Smooth muscle cell of the brain vasculature (primary cell): ENCODE measurements around the gene GANAB.
A peak's percentile ranks its signal among the peaks of the same experiment; 100 is the strongest.
"Not testable (repeated sequence)": the region's sequence is repeated elsewhere in the genome, so short reads cannot be mapped to it uniquely, and the experiment has no call there.

Experiments
- DNase-seq: peaks from one replicate; pipeline ENCODE4 v3.0.0-alpha.2; 2012; ENCODE audit warnings: low read depth, low spot score

Gene GANAB

DNA sequence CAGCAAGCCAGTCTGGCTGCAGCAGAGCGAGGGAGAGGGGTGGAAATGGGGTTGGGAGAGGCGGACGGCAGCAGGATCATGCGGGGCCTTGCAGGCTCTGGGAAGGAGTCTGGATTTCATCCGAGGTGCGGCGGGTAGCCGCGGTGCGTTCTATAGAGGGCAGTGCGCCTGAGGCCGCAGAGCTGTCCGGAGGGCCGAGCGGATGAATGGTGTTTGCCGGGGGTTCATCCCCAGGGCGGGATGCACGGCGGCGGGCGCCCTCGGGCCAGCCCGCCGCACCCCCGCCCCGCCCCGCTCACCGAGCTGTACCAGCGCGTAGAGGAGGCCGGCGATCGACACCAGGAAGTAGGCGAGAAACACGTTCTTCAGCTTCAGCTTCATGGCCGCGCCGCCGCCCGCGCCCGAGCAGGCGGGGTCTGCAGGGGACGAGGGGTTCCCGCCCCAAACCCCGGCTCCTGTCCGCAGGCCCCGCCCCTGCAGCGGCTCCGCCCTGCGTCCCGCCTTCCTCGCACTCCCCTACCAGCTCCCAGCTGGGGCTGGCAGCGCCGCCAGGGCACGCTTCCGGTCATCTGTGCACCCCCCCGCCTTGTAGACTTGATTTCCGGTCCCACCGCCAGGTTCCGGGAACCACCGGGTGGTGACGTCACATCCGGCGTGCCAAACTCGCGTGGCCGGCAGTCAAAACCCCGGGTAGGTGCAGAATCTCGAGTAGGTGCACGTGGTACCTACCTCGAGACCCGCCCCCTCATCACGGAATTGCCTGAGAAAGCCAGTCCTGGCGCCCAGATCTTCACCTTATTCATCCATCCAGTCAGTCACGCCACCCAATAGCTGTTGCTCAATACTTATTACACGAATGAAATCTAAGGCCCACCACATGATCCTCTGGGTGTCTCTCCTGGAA lies 24.6 kb downstream of the GANAB start, which contains the start of gene B3GAT3:
Gene B3GAT3 (minus strand): TSS at position 420 of the 904 bp plus-strand sequence. CDS start 39 bp downstream, at position 381.
- DNase-seq = peak; percentile 95

GRCh38 chr11:62621027-62621566 lies 25.3 kb downstream of the GANAB start:
- no peak for DNase-seq

- DNase-seq = not testable (repeated sequence)
These were observed 29.5 kb downstream of the GANAB start for GRCh38 chr11:62616957-62617356.

DNA sequence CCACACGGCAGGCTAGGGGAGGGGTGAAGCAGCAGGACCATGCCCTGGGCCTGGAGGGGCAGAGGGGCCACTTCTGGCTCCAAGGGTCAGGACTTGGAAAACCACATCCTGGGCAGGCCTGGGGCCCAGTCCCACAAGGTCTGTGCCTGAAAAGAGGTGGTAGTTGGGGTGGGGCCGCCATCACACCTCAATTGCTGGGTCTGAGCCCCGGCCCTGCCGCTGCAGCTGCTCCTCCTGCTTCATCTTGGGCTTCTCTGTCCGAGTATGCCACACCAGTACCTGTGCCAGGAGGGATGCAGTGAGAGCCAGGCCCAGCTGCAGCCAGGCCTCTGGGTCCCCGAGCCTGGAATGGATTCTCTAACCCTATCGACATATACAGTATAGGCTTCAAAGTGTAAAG lies 30.9 kb downstream of the GANAB start:
- DNase-seq = no peak

DNA sequence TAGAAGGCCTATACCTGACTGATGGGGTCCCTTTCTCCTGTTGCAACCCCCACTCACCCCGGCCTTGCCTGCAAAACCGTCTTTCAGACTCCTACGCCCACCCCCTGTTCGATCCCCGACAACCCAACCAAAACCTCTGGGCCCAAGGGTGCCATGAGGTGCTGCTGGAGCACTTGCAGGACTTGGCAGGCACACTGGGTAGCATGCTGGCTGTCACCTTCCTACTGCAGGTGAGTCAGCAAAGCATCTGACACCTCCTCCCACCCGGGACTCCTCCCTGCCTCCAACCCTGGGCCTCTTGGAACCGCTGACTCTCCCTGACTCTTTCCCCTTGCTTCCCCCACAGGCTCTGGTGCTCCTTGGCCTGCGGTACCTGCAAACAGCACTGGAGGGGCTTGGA lies 32.1 kb downstream of the GANAB start:
- no peak for DNase-seq

GRCh38 chr11:62613291-62613778 lies 33.1 kb downstream of the GANAB start:
- no peak for DNase-seq

GRCh38 chr11:62612366-62613290 lies 33.8 kb downstream of the GANAB start, which contains the start of the genes EML3 and ROM1:
Gene EML3 (minus strand): TSS chr11:62612775. CDS start chr11:62612457, 318 bp downstream.
Gene ROM1 (plus strand): TSS chr11:62613257. CDS start chr11:62613282, 25 bp downstream.
- no peak for DNase-seq

DNA sequence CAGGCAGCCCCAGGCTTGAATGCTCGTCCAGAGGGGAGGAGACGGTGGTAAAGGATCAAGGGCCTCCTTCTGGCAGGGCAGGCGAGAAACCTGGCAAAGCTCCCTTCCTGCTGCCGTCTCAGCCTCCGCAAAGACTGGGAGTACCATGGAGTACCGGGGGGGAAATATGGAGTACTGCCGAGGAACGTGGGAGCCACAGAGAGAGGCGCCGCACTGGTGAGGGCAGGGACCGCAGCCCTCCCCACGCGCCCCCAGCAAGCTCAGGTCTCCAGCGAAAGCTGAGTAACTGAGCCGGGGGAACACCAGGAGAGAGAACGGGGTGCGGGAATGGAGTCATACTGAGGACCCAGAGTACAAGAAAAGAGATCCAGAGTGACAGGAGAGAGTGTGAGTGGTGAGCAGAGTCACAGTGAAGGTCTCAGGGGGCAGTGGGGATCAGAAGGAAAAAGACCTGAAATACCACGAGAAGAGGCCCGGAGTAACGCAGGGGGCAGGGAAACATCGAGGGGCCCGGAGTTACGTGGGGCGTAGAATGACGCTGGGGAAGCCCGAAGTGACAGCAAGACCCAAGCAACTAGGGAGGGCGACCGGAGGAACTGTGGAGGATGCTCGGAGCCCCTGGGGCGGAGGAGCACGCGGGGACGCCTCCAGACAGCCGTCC lies 34.6 kb downstream of the GANAB start:
- no peak for DNase-seq

DNA sequence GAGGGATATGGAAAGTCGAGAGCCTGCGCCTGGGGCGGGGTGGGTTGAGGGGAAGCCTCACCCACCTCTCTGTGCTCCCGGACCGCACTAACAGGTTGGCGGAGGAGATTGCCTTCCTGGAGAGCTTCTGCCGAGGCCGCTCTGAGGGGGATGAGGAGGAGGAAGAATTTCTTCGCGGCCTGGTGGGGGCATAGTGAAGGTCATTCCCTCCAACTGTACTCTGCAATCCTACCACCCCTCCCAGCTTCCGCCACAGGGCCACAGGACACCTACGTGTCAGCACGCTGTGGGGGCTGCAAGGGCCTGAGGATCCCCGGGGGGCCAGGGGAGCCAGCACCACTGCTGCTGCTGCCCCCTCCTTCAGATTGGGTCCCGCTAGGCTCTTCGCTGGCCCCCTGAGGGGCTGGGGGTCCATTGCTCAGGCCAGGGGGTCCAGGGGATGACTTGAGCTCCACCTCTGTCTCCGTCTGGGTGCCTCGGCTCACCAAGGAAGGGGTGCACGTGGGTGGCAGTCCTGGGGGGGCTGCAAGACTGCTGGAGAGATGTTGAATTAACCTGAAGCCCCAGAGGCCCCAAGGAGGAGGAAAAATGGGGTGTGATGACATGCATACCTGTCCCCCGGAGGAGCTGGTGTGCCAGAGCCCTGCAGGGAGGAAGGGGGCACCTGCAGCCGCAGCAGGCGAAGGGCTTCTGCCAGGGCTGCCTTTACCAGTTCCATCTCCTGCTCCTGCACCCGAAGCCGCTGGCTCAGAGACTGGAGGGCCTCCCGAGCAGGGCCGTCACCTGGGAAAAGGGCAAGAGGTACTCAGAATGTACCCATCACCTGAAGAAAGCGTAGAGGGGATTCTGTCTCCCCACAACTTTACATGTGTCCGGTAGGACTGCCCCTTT lies 35.4 kb downstream of the GANAB start:
- no peak for DNase-seq

DNA sequence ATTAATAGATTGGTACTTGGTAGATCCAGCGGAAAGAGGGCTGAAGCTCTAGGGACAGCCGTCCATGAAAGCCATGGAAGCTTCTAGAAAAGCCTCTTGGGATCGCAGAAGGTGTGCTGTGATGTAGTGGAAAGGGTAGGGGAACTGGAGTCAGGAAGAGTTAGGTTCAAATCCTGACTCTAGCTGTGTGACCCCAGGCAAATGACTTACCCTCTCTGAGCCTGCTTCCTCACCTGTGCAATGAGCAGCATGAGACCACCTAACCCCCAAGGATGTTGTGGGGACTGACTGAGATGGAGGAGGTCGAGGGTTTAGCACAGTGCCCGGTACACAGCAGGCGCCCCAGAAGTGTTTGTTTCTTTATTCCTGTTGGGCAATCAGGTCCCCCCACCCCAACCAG lies 36.0 kb downstream of the GANAB start:
- no peak for DNase-seq

- no peak for DNase-seq
These were observed 37.6 kb downstream of the GANAB start for GRCh38 chr11:62608776-62609175.

DNA sequence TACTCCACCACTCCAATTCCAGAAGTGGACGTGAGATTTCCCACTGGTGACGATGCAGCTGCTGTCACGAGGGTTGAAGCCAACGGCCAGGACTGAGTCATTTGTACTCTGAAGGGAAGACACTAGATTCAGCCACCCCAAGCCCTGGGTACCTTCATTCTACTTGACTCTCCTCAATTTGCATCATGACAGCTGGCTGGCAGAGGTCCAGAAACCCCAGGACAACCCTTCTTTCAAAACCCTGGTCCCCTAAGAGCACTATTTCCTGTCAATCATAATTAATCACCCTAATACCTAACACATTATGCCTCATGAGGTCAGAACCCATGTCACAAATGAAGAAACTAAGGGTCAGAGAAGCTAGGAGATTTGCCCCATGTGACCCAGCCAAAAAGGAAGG lies 38.7 kb downstream of the GANAB start:
- no peak for DNase-seq

DNA sequence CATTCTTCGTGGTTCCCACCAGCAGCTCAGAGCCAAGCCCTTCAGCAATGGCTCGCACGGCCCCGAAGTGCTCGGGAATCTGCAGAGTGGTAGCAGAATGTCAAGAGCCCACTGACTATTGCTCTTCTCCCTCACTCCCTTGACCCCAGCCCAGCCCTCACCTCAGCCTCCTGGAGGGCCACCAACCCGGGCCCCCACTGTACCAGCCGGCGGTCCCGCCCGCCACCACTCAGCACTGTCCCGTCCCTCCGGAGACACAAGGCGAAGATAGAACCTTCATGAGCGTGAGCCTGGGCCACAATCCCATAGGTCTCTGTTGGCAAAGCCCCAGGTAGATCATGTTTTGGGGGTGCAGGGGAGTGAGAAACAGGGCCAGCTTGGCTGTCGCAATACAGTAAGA lies 40.5 kb downstream of the GANAB start:
- DNase-seq = no peak

DNA sequence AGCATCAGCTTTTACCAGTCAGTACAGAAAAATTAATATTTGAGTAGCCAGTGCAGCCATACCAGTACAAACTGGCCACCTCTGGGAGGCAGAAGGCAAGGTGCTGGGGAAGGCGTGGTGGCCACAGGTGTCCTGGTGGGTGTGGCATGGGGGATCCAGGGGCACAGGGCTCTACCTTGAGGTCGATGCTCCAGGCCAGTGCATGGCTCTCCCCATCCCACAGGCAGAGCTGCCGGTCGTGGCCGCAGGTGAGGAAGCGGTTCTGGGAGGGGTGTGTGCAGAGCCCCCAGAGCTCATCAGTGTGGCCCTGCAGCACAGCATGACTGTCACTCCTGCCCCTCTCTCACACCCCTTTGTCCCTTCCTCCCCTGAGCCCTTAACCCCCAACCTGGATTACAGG lies 40.9 kb downstream of the GANAB start:
- no peak for DNase-seq

DNA sequence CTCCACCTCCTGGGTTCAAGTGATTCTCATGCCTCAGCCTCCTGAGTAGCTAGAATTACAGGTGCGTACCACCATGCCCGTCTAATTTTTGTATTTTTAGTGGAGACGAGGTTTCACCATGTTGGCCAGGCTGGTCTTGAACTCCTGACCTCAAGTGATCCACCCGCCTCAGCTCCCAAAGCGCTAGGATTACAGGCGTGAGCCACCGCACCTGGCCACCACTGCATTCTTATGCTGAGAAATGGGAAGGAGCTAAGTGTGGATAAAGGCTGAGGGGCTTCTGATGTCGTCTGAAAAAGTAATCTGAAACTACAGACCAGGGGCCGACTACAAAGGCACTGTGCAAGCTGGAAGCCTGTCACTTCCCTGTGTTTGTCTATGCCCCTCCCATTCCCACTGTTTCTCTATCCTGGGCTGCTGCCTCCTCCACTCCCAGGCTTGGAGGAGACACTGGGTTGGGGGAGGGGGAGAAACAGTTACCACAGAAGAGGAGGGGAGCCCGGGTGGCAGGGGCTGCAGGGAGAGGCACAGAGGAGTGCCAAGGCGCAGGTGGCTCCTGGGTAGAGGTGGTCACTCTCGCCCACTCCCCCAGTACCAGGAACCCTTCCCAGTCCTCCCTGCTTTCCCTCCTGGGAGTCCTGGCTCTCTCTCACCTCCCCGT lies 41.8 kb downstream of the GANAB start:
- DNase-seq = no peak

GRCh38 chr11:62603776-62604299 lies 42.6 kb downstream of the GANAB start:
- DNase-seq = no peak

- DNase-seq = no peak
These were observed 43.4 kb downstream of the GANAB start for GRCh38 chr11:62603072-62603408.

DNA sequence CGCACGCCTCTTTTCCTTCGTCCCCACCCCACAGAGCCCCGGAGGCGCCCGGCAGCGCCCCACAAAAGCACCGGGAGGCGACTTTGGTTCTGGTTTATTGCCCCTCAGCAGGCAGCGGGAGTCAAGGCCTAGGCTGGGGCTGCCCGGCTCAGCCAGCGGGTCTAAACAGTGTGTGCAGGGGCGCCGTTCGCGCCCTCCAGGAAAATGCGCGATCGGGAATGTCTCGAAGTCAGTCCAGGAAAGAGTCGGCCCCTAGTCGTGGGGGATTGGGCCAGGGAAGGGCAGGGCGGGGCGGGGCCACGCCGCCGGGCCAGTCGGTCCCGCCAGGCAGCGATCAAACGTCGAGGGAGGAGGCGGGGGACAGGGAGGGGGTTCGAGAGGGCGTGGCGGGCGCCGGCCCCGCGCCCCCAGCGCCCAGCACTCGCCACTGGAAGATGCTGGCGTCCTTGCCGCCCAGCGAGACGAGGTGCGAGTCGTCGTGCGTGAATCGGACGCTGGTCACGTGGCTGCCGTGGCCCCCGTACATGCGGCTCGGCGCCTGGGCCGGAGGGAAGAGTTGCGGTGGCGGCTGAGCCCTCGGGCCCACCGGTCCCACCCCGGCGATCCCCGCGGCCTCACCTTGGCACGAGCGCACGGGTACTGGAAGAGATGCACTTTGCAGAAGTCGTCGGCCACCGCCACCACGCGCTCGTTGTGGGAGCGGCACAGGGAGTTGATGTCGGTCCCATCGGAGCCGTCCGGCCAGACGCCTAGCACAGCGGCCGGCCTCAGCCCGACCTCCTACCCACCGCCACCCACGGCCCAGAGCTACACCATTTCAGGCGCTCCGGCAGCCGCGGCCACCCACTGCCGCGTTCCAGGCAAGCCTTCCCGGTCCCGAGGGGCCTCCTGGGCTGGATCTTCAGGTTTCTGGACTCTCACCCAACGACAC lies 44.0 kb downstream of the GANAB start:
- DNase-seq = no peak
